Neural cell (in vitro differentiated cells): Measurements from ENCODE around the gene DPH5. TPM values are rescaled to one million over a fixed set of nuclear protein-coding genes. Genes with fewer than 3 reads are reported as not detected.

Experiments
- H2AFZ ChIP-seq: fragments of 200-600, 300-800 bp; sonication (generic), shearing (Covaris generic); 2 replicates; pipeline ENCODE4 v1.6.0; 2014; ENCODE audit warnings: low read depth, mild to moderate bottlenecking, antibody characterized with exemption, low read length, moderate library complexity
- H3F3A ChIP-seq: fragments of 200-600 bp; shearing (Covaris generic); 2 replicates; pipeline ENCODE4 v1.6.1; 2016; ENCODE audit warnings: mild to moderate bottlenecking, moderate library complexity, mixed read lengths, antibody characterized with exemption, low read length; ENCODE audit not compliant: insufficient read depth, poor library complexity, severe bottlenecking
- H3K27ac ChIP-seq: fragments of 200-600, 300-800 bp; sonication (generic), shearing (Covaris generic); 2 replicates; pipeline ENCODE4 v1.5.1; 2014; ENCODE audit warnings: mild to moderate bottlenecking, low read length, moderate library complexity
- H3K27me3 ChIP-seq: fragments of 300-800, 200-600 bp; sonication (generic), shearing (Covaris generic); 2 replicates; pipeline ENCODE4 v1.6.0; 2014; ENCODE audit warnings: mild to moderate bottlenecking, low read depth, low read length, moderate library complexity; ENCODE audit not compliant: insufficient read depth
- H3K36me3 ChIP-seq: fragments of 300-800, 200-600 bp; sonication (generic), shearing (Covaris generic); 2 replicates; pipeline ENCODE4 v1.5.1; 2014; ENCODE audit warnings: mild to moderate bottlenecking, antibody characterized with exemption, low read length, moderate library complexity; ENCODE audit not compliant: insufficient read depth
- H3K4me2 ChIP-seq: fragments of 300-800, 200-600 bp; sonication (generic), shearing (Covaris generic); 2 replicates; pipeline ENCODE4 v1.6.0; 2014; ENCODE audit warnings: mild to moderate bottlenecking, low read length
- H3K4me3 ChIP-seq: fragments of 300-800, 200-600 bp; sonication (generic), shearing (Covaris generic); 2 replicates; pipeline ENCODE4 v1.5.1; 2014; ENCODE audit warnings: mild to moderate bottlenecking, low read length, moderate library complexity
- H3K79me2 ChIP-seq: fragments of 200-600 bp; shearing (Covaris generic); replicated peaks from 2 replicates; pipeline ENCODE4 v1.6.0; 2014; ENCODE audit warnings: mild to moderate bottlenecking, low read length, moderate library complexity; ENCODE audit not compliant: insufficient read depth
- H3K9ac ChIP-seq: fragments of 300-800, 200-600 bp; sonication (generic), shearing (Covaris generic); 2 replicates; pipeline ENCODE4 v1.6.1; 2016; ENCODE audit warnings: mild to moderate bottlenecking, low read length, mixed read lengths
- H3K9me2 ChIP-seq: fragments of 200-600 bp; shearing (Covaris generic); 2 replicates; pipeline ENCODE4 v1.6.1; 2016; ENCODE audit warnings: mild to moderate bottlenecking, low read length, mixed read lengths; ENCODE audit not compliant: insufficient read depth
- H3K9me3 ChIP-seq: fragments of 200-600, 300-800 bp; sonication (generic), shearing (Covaris generic); 2 replicates; pipeline ENCODE4 v1.6.1; 2016; ENCODE audit warnings: mild to moderate bottlenecking, mixed run types, low read length, moderate library complexity, mixed read lengths
- H4K20me1 ChIP-seq: fragments of 200-600 bp; shearing (Covaris generic); 2 replicates; pipeline ENCODE4 v1.6.1; 2016; ENCODE audit warnings: mild to moderate bottlenecking, mixed run types; ENCODE audit not compliant: insufficient read depth
- CTCF ChIP-seq: fragments of 450-650 bp; IDR thresholded peaks from 2 replicates; pipeline ENCODE4 v1.5.1; 2014; ENCODE audit warnings: antibody characterized with exemption, mild to moderate bottlenecking, moderate library complexity; ENCODE audit not compliant: poor library complexity, severe bottlenecking
- EP300 ChIP-seq: fragments of 450-650 bp; conservative IDR thresholded peaks from 2 replicates; pipeline ENCODE4 v1.6.1; 2014; ENCODE audit warnings: antibody characterized with exemption, mild to moderate bottlenecking, moderate library complexity; ENCODE audit not compliant: poor library complexity, severe bottlenecking
- EZH2 ChIP-seq: fragments of 200-600, 300-800 bp; shearing (Covaris generic), sonication (generic); IDR thresholded peaks from 2 replicates; pipeline ENCODE4 v1.6.1; 2014; ENCODE audit warnings: antibody characterized with exemption, low read length, borderline replicate concordance, mild to moderate bottlenecking; ENCODE audit not compliant: insufficient read depth, poor library complexity, severe bottlenecking
- MXI1 ChIP-seq: fragments of 450-650 bp; conservative IDR thresholded peaks from 2 replicates; pipeline ENCODE4 v1.6.1; 2014; ENCODE audit warnings: antibody characterized with exemption, mild to moderate bottlenecking; ENCODE audit not compliant: poor library complexity, severe bottlenecking
- RAD21 ChIP-seq: fragments of 450-650 bp; conservative IDR thresholded peaks from 2 replicates; pipeline ENCODE4 v1.6.1; 2014; ENCODE audit warnings: antibody characterized with exemption, mild to moderate bottlenecking, moderate library complexity
- SMC3 ChIP-seq: fragments of 450-650 bp; conservative IDR thresholded peaks from 2 replicates; pipeline ENCODE4 v1.6.1; 2014; ENCODE audit warnings: antibody characterized with exemption, mild to moderate bottlenecking, moderate library complexity; ENCODE audit not compliant: poor library complexity
- TAF1 ChIP-seq: IDR thresholded peaks from 2 replicates; pipeline ENCODE4 v1.6.1; 2012; ENCODE audit warnings: low read depth
- polyA plus RNA-seq: library from polyadenylated mRNA; depleted of rRNA; stranded (reverse); fragments of >200 nt; gene quantifications from 2 replicates; pipeline ENCODE4 v1.2.3, GENCODE V29; 2014
- TF ChIP-seq, protein P1 (sequence below): IDR thresholded peaks from 2 replicates; pipeline ENCODE4 v1.6.1; 2012; ENCODE audit warnings: borderline replicate concordance

DPH5 gene
- polyA plus RNA-seq, 1 donor from 2014 or later = 55.7 TPM

DNA sequence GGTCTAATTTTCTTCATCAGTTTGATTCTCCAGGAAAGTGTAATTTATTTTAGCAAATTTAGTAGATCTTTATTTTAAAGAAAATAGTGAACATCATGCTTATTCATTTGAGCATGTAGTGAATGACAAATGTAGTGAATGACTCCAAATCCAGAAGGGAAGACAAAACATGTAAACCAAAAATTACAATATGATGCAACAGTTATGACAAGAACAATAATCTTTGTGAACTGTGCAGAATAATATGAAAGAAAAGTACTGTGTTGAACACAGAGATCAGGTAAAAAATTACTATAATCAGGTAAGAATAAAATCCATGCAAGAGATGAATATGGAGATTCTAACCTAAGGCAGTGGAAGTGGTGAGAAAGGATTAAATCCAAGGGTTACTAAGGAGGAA is 30.0 kb upstream of the DPH5 start:
- Histone ChIP-seq H3K79me2 (no peaks in the 10 kb centered on the region), H3K36me3 (no peaks in the 10 kb centered on the region)

GRCh38 chr1:101051688-101052638 is 26.4 kb upstream of the DPH5 start:
- H3K9ac ChIP-seq = no peak overlapping the region
- H3K36me3 ChIP-seq = no peaks in the 10 kb centered on the region
- H3F3A ChIP-seq = no peaks in the 10 kb centered on the region
- H3K27ac ChIP-seq = no peak overlapping the region
- no peaks in the 10 kb centered on the region for H3K79me2 ChIP-seq
- H4K20me1 ChIP-seq = no peaks in the 10 kb centered on the region
- H3K4me2 ChIP-seq = no peak overlapping the region
- no peaks in the 10 kb centered on the region for H3K9me3 ChIP-seq
- no peaks in the 10 kb centered on the region for H3K9me2 ChIP-seq
- H3K27me3 ChIP-seq = no peaks in the 10 kb centered on the region
- no peak overlapping the region for H2AFZ ChIP-seq
- no peak for TF ChIP-seq EP300
- TF ChIP-seq, protein P1, sequence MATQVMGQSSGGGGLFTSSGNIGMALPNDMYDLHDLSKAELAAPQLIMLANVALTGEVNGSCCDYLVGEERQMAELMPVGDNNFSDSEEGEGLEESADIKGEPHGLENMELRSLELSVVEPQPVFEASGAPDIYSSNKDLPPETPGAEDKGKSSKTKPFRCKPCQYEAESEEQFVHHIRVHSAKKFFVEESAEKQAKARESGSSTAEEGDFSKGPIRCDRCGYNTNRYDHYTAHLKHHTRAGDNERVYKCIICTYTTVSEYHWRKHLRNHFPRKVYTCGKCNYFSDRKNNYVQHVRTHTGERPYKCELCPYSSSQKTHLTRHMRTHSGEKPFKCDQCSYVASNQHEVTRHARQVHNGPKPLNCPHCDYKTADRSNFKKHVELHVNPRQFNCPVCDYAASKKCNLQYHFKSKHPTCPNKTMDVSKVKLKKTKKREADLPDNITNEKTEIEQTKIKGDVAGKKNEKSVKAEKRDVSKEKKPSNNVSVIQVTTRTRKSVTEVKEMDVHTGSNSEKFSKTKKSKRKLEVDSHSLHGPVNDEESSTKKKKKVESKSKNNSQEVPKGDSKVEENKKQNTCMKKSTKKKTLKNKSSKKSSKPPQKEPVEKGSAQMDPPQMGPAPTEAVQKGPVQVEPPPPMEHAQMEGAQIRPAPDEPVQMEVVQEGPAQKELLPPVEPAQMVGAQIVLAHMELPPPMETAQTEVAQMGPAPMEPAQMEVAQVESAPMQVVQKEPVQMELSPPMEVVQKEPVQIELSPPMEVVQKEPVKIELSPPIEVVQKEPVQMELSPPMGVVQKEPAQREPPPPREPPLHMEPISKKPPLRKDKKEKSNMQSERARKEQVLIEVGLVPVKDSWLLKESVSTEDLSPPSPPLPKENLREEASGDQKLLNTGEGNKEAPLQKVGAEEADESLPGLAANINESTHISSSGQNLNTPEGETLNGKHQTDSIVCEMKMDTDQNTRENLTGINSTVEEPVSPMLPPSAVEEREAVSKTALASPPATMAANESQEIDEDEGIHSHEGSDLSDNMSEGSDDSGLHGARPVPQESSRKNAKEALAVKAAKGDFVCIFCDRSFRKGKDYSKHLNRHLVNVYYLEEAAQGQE = no peak
- no peak for TF ChIP-seq TAF1
- TF ChIP-seq CTCF = no peak
- no peak for TF ChIP-seq RAD21
- TF ChIP-seq MXI1 = no peak
- no peak for TF ChIP-seq EZH2
- no peak for TF ChIP-seq SMC3
- no peak overlapping the region for H3K4me3 ChIP-seq

More for the DNA sequence above, 30.0 kb upstream of the DPH5 start:
- H3K27ac ChIP-seq = no peak overlapping the region
- H3K9ac ChIP-seq = no peak overlapping the region
- no peaks in the 10 kb centered on the region for H3F3A ChIP-seq
- H3K9me2 ChIP-seq = no peaks in the 10 kb centered on the region
- no peak overlapping the region for H3K4me3 ChIP-seq
- no peaks in the 10 kb centered on the region for H4K20me1 ChIP-seq
- no peaks in the 10 kb centered on the region for H3K27me3 ChIP-seq
- no peaks in the 10 kb centered on the region for H3K9me3 ChIP-seq
- no peak overlapping the region for H2AFZ ChIP-seq
- no peak for TF ChIP-seq MXI1
- TF ChIP-seq RAD21 = no peak
- TF ChIP-seq EZH2 = no peak
- TF ChIP-seq CTCF = no peak
- no peak for TF ChIP-seq TAF1
- TF ChIP-seq EP300 = no peak
- H3K4me2 ChIP-seq = no peak overlapping the region
